ENCODE results near the gene C1orf53. TPM values are rescaled to one million over a fixed set of nuclear protein-coding genes. Genes with fewer than 3 reads are reported as not detected.

Gene C1orf53
- total RNA-seq, 1 donor: 6.5 TPM

- H3K79me2 ChIP-seq (ENCODE audit: insufficient read depth, low read length): no peaks in the 10 kb centered on the region
- H3K4me1 ChIP-seq (ENCODE audit: insufficient read depth, low read length): peaks cover 30% of the 10 kb centered on the region
- DNase-seq (ENCODE audit: insufficient read length, low spot score, missing footprints): no peak
- H2AFZ ChIP-seq (ENCODE audit: low read length): no peak overlapping the region
- TF ChIP-seq CTCF (IDR thresholded peaks at IDR 0.05; ENCODE audit: extremely low read depth, low read depth, low read length): no peak
- H3K27ac ChIP-seq (ENCODE audit: low read depth, low read length): no peak overlapping the region
- H3K4me3 ChIP-seq (ENCODE audit: insufficient read depth, low read length): peak overlapping the region; percentile 56
- H4K20me1 ChIP-seq (ENCODE audit: insufficient read depth, low read length): no peaks in the 10 kb centered on the region
- no peaks in the 10 kb centered on the region for H3K36me3 ChIP-seq (ENCODE audit: insufficient read depth, low read length)
- H3K4me2 ChIP-seq (ENCODE audit: insufficient read depth, low read length): peak overlapping the region; percentile 79
- H3K27me3 ChIP-seq (ENCODE audit: insufficient read depth, low read length): peaks cover 87% of the 10 kb centered on the region
- no peaks in the 10 kb centered on the region for H3K9me3 ChIP-seq (ENCODE audit: low read depth, low read length)
These were observed 10.5 kb downstream of the C1orf53 start for GRCh38 chr1:197912739-197913494.

- Histone ChIP-seq H3K4me1 (ENCODE audit: insufficient read depth, low read length) (peaks cover 30% of the 10 kb centered on the region), H2AFZ (ENCODE audit: low read length) (no peak overlapping the region), H3K27me3 (ENCODE audit: insufficient read depth, low read length) (peaks cover 87% of the 10 kb centered on the region), H3K27ac (ENCODE audit: low read depth, low read length) (no peak overlapping the region), H3K4me3 (ENCODE audit: insufficient read depth, low read length) (no peak overlapping the region), H3K79me2 (ENCODE audit: insufficient read depth, low read length) (no peaks in the 10 kb centered on the region), H4K20me1 (ENCODE audit: insufficient read depth, low read length) (no peaks in the 10 kb centered on the region), H3K36me3 (ENCODE audit: insufficient read depth, low read length) (no peaks in the 10 kb centered on the region), H3K4me2 (ENCODE audit: insufficient read depth, low read length) (peak overlapping the region; percentile 79), H3K9me3 (ENCODE audit: low read depth, low read length) (no peaks in the 10 kb centered on the region)
- TF ChIP-seq CTCF (IDR thresholded peaks at IDR 0.05; ENCODE audit: extremely low read depth, low read depth, low read length): no peak
- no peak for DNase-seq (ENCODE audit: insufficient read length, low spot score, missing footprints)
These were observed 11.3 kb downstream of the C1orf53 start for GRCh38 chr1:197913495-197914276.

- H2AFZ ChIP-seq (ENCODE audit: low read length): no peak overlapping the region
- no peak overlapping the region for H3K4me2 ChIP-seq (ENCODE audit: insufficient read depth, low read length)
- peaks cover 87% of the 10 kb centered on the region for H3K27me3 ChIP-seq (ENCODE audit: insufficient read depth, low read length)
- no peaks in the 10 kb centered on the region for H3K9me3 ChIP-seq (ENCODE audit: low read depth, low read length)
- no peak overlapping the region for H3K4me3 ChIP-seq (ENCODE audit: insufficient read depth, low read length)
- H3K36me3 ChIP-seq (ENCODE audit: insufficient read depth, low read length): no peaks in the 10 kb centered on the region
- TF ChIP-seq CTCF (IDR thresholded peaks at IDR 0.05; ENCODE audit: extremely low read depth, low read depth, low read length): no peak
- no peak overlapping the region for H3K27ac ChIP-seq (ENCODE audit: low read depth, low read length)
- peaks cover 30% of the 10 kb centered on the region for H3K4me1 ChIP-seq (ENCODE audit: insufficient read depth, low read length)
- no peak for DNase-seq (ENCODE audit: insufficient read length, low spot score, missing footprints)
- no peaks in the 10 kb centered on the region for H3K79me2 ChIP-seq (ENCODE audit: insufficient read depth, low read length)
- H4K20me1 ChIP-seq (ENCODE audit: insufficient read depth, low read length): no peaks in the 10 kb centered on the region
These were observed 12.1 kb downstream of the C1orf53 start for GRCh38 chr1:197914510-197914909.

GRCh38 chr1:197915260-197915861 lies 12.9 kb downstream of the C1orf53 start:
- Histone ChIP-seq H3K4me2 (ENCODE audit: insufficient read depth, low read length) (peak overlapping the region; percentile 95), H3K27me3 (ENCODE audit: insufficient read depth, low read length) (peaks cover 84% of the 10 kb centered on the region), H3K36me3 (ENCODE audit: insufficient read depth, low read length) (no peaks in the 10 kb centered on the region), H3K9me3 (ENCODE audit: low read depth, low read length) (no peaks in the 10 kb centered on the region), H4K20me1 (ENCODE audit: insufficient read depth, low read length) (no peaks in the 10 kb centered on the region), H3K4me1 (ENCODE audit: insufficient read depth, low read length) (peaks cover 30% of the 10 kb centered on the region), H2AFZ (ENCODE audit: low read length) (peak overlapping the region; percentile 96), H3K4me3 (ENCODE audit: insufficient read depth, low read length) (peak overlapping the region; percentile 78), H3K27ac (ENCODE audit: low read depth, low read length) (no peak overlapping the region), H3K79me2 (ENCODE audit: insufficient read depth, low read length) (no peaks in the 10 kb centered on the region)
- no peak for TF ChIP-seq CTCF (IDR thresholded peaks at IDR 0.05; ENCODE audit: extremely low read depth, low read depth, low read length)
- DNase-seq (ENCODE audit: insufficient read length, low spot score, missing footprints): peak; percentile 59

Data from osteoblast (primary cell).